Endothelial cell of umbilical vein (primary cell): ENCODE measurements around the gene N4BP2. TPM values are rescaled to one million over a fixed set of nuclear protein-coding genes. Genes with fewer than 3 reads are reported as not detected.

Source experiments
- BruUV-seq: library from RNA; stranded (reverse); fragments of 400-500 nt; replicated peaks from 2 replicates; lab custom pipeline; 2021; lab: Mats Ljungman, UMichigan
- CTCF ChIA-PET: fragments of 300-600, 350-600 bp; sonication (Branson Sonifier 250); formaldehyde crosslinking; loops from one replicate; lab custom pipeline; 2021; ENCODE audit warnings: antibody characterized with exemption, inconsistent platforms; lab: Charles Lee
- POLR2A ChIA-PET: fragments of 300-600, 350-600 bp; sonication (Branson Sonifier 250); formaldehyde crosslinking; loops from one replicate; lab custom pipeline; 2021; ENCODE audit warnings: antibody characterized with exemption, inconsistent platforms; lab: Charles Lee
- DNase-seq: peaks from one replicate; pipeline ENCODE4 v3.0.0-alpha.2; 2011; ENCODE audit warnings: low read depth, low spot score
- FAIRE-seq: peaks from 2 replicates; lab custom pipeline; 2011; peaks lifted over from hg19 to GRCh38; lab: Jason Lieb, UNC
- H2AFZ ChIP-seq: 2 replicates; pipeline ENCODE4 v1.6.0; 2012; ENCODE audit warnings: low read depth, low read length, control low read depth, inconsistent platforms
- H3K27ac ChIP-seq: 2 replicates; pipeline ENCODE4 v1.5.1; 2011; ENCODE audit warnings: low read depth, mild to moderate bottlenecking, control low read depth, low read length, moderate library complexity; ENCODE audit not compliant: insufficient read depth
- H3K27me3 ChIP-seq, 2 experiments: 2 replicates each; pipeline versions ENCODE4 v1.6.0 to v1.6.1; 2011; ENCODE audit warnings: low read length in 2 of 2, mixed read lengths in 1 of 2; ENCODE audit not compliant: control insufficient read depth in 2 of 2, insufficient read depth in 2 of 2
- H3K36me3 ChIP-seq, 2 experiments: 2 replicates in 1 of 2; 3 replicates in 1 of 2; pipeline ENCODE4 v1.5.1; 2011; ENCODE audit warnings: low read length in 2 of 2, mild to moderate bottlenecking in 1 of 2, moderate library complexity in 1 of 2; ENCODE audit not compliant: control insufficient read depth in 2 of 2, insufficient read depth in 2 of 2; ENCODE audit errors: extremely low read depth in 1 of 2
- H3K4me1 ChIP-seq: 3 replicates; pipeline ENCODE4 v1.5.1; 2011; ENCODE audit warnings: mild to moderate bottlenecking, low read length; ENCODE audit not compliant: control insufficient read depth, insufficient read depth; ENCODE audit errors: extremely low read depth
- H3K4me2 ChIP-seq: 2 replicates; pipeline ENCODE4 v1.6.1; 2011; ENCODE audit warnings: low read length, control low read depth, mixed read lengths; ENCODE audit not compliant: insufficient read depth
- H3K4me3 ChIP-seq, 3 experiments: fragments of 200-600 bp in 1 of 3; sonication (generic), shearing (Covaris generic) in 1 of 3; replicated peaks in 1 of 3; 2 replicates each; pipeline ENCODE4 v1.5.1; 2011 to 2016; ENCODE audit warnings: control low read depth in 3 of 3, low read length in 3 of 3, mild to moderate bottlenecking in 2 of 3, inconsistent platforms in 1 of 3, low read depth in 1 of 3, moderate library complexity in 1 of 3; ENCODE audit not compliant: insufficient read depth in 1 of 3
- H3K79me2 ChIP-seq: 2 replicates; pipeline ENCODE4 v1.6.0; 2012; ENCODE audit warnings: low read length, inconsistent platforms; ENCODE audit not compliant: control insufficient read depth, insufficient read depth
- H3K9ac ChIP-seq: replicated peaks from 2 replicates; pipeline ENCODE3; 2011; ENCODE audit warnings: low read length, control low read depth; ENCODE audit not compliant: insufficient read depth; ENCODE audit errors: extremely low read depth
- H3K9me1 ChIP-seq: replicated peaks from 3 replicates; pipeline ENCODE4 v1.6.0; 2011; ENCODE audit warnings: mild to moderate bottlenecking, low read length; ENCODE audit not compliant: control insufficient read depth, insufficient read depth; ENCODE audit errors: extremely low read depth
- H3K9me3 ChIP-seq: replicated peaks from 2 replicates; pipeline ENCODE4 v1.5.1; 2012; ENCODE audit warnings: low read length, inconsistent platforms; ENCODE audit not compliant: control insufficient read depth, insufficient read depth
- H4K20me1 ChIP-seq: replicated peaks from 2 replicates; pipeline ENCODE3; 2011; ENCODE audit warnings: mild to moderate bottlenecking, low read length; ENCODE audit not compliant: control insufficient read depth, insufficient read depth; ENCODE audit errors: extremely low read depth
- CTCF ChIP-seq, 2 donors: IDR thresholded peaks; 1 replicate in 1 of 2; 2 replicates in 1 of 2; pipeline ENCODE4 v1.5.1; 2011; ENCODE audit warnings: low read length in 2 of 2, mild to moderate bottlenecking in 2 of 2, moderate library complexity in 2 of 2, control low read depth in 1 of 2, inconsistent platforms in 1 of 2, low read depth in 1 of 2; ENCODE audit not compliant: insufficient read depth in 1 of 2; ENCODE audit errors: extremely low read depth in 1 of 2
- EZH2 ChIP-seq: IDR thresholded peaks from 2 replicates; pipeline ENCODE4 v1.6.1; 2012; ENCODE audit warnings: borderline replicate concordance, low read depth, mild to moderate bottlenecking, moderate library complexity, low read length, inconsistent platforms; ENCODE audit not compliant: severe bottlenecking
- GATA2 ChIP-seq: IDR thresholded peaks from 2 replicates; pipeline ENCODE4 v1.7.0; 2011; ENCODE audit warnings: low read depth, mild to moderate bottlenecking, moderate library complexity, mixed read lengths, low read length; ENCODE audit not compliant: insufficient read length, insufficient read depth
- JUN ChIP-seq: IDR thresholded peaks from 2 replicates; pipeline ENCODE4 v1.6.1; 2011; ENCODE audit warnings: borderline replicate concordance, low read depth; ENCODE audit not compliant: insufficient read length, insufficient read depth
- MAX ChIP-seq: IDR thresholded peaks from 2 replicates; pipeline ENCODE4 v1.6.1; 2011; ENCODE audit not compliant: insufficient read depth, insufficient read length
- MYC ChIP-seq: IDR thresholded peaks from one replicate; pipeline ENCODE4 v1.6.1; 2011; ENCODE audit warnings: mild to moderate bottlenecking, low read depth, low read length
- POLR2A ChIP-seq: IDR thresholded peaks from 2 replicates; pipeline ENCODE4 v1.6.1; 2012; ENCODE audit warnings: low read depth, mild to moderate bottlenecking, control low read depth, low read length
- POLR2AphosphoS5 ChIP-seq: IDR thresholded peaks from 2 replicates; pipeline ENCODE4 v1.6.1; 2012; ENCODE audit warnings: low read depth, mild to moderate bottlenecking, control low read depth, low read length, moderate library complexity; ENCODE audit not compliant: insufficient read depth
- dilution Hi-C: fragments of 300-500 bp; cut with MboI; formaldehyde crosslinking; loops from one replicate; pipeline ENCODE4 v1.15.0; 2019; ENCODE audit warnings: low sequenced_read_pairs; ENCODE audit not compliant: extremely low pct_ligation_motif_present
- intact Hi-C: fragments of 100-400 bp; cut with micrococcal nuclease; formaldehyde crosslinking; loops from one replicate; pipeline ENCODE4 v1.10.0; 2022
- polyA plus RNA-seq, 4 experiments: library from polyadenylated mRNA; depleted of rRNA in 3 of 4; stranded (reverse) in 3 of 4; unstranded in 1 of 4; fragments of >200 nt; gene quantifications; 2 replicates each; pipeline versions ENCODE4 v1.2.1 to v1.2.3, GENCODE V29; 2011 to 2012; ENCODE audit warnings: missing spikeins in 1 of 4
- total RNA-seq: library from RNA; stranded (reverse); gene quantifications from 2 replicates; pipeline ENCODE4 v1.2.3, GENCODE V29; 2021

N4BP2 gene
- total and polyA plus RNA-seq, 2 donors (not counting 3 experiments of a cell fraction or from before 2014, with no cell fraction given), result 0.87 to 6.9 TPM

- Histone ChIP-seq H3K79me2 (no peaks in the 10 kb centered on the region), H3K27ac (no peak overlapping the region), H3K27me3 (no peaks in the 10 kb centered on the region), H3K4me2 (no peak overlapping the region), H3K4me3 (no peak overlapping the region), H3K9me1 (no peaks in the 10 kb centered on the region), H3K4me1 (peaks cover 4% of the 10 kb centered on the region), H3K9ac (no peak overlapping the region), H4K20me1 (no peaks in the 10 kb centered on the region), H3K36me3 (no peaks in the 10 kb centered on the region), H3K9me3 (no peaks in the 10 kb centered on the region), H2AFZ (no peak overlapping the region)
- dilution Hi-C loops, result no loop called here
- no TSS peak for BruUV-seq
- DNase-seq (no peak), FAIRE-seq (no peak)
- CTCF ChIA-PET, result interaction anchor here (0.8 to 0.9 kb wide), 2 partner anchors 10 to 112 kb away, joined by 3 read pairs; no protein-coding TSS in a partner anchor
- intact Hi-C loops, result no loop called here
- POLR2A ChIA-PET, result no interaction called here
- no peak for TF ChIP-seq GATA2
- TF ChIP-seq EZH2, result no peak
- TF ChIP-seq JUN, result no peak
- TF ChIP-seq MAX, result no peak
- no peak for TF ChIP-seq POLR2AphosphoS5
- no peak for TF ChIP-seq MYC
- TF ChIP-seq CTCF (IDR thresholded peaks at IDR 0.05; ENCODE audit: extremely low read depth in 1 of 2, insufficient read depth in 1 of 2, low read depth in 1 of 2, low read length in 2 of 2), result no peak
- no peak for TF ChIP-seq POLR2A
Observed at GRCh38 chr4:40197879-40198689, 141.4 kb downstream of the N4BP2 start.
